Naive B cell (primary cell): ENCODE results near the gene IL7R. TPM values are rescaled to one million over a fixed set of nuclear protein-coding genes. Genes with fewer than 3 reads are reported as not detected.
A peak's percentile ranks its signal among the peaks of the same experiment; 100 is the strongest.

ENCODE experiments used
- ATAC-seq, 2 donors: fragments of 150-1000 bp; cut with Tn5 transposase; 2 replicates each; pipeline ENCODE4 v1.10.0; 2021; ENCODE audit warnings: low read depth in 2 of 2, mild to moderate bottlenecking in 2 of 2, moderate library complexity in 2 of 2
- DNase-seq: peaks from one replicate; pipeline ENCODE4 v3.0.0; 2022
- H3K27ac Mint-ChIP-seq, 6 donors: one replicate each; pipeline ENCODE4 v1.8.0; 2020 to 2022; ENCODE audit warnings: mild to moderate bottlenecking in 6 of 6, mixed read lengths in 6 of 6, moderate library complexity in 5 of 6, inconsistent platforms in 2 of 6
- H3K27me3 Mint-ChIP-seq, 3 donors: one replicate each; pipeline ENCODE4 v1.8.0; 2021 to 2022; ENCODE audit warnings: mixed read lengths in 3 of 3, mild to moderate bottlenecking in 1 of 3
- H3K36me3 Mint-ChIP-seq, 2 donors: one replicate each; pipeline ENCODE4 v1.8.0; 2020 to 2022; ENCODE audit warnings: mixed read lengths in 2 of 2, inconsistent platforms in 1 of 2, mild to moderate bottlenecking in 1 of 2
- H3K4me1 Mint-ChIP-seq, 3 donors: one replicate each; pipeline ENCODE4 v1.8.0; 2020 to 2022; ENCODE audit warnings: mixed read lengths in 3 of 3, inconsistent platforms in 1 of 3, mild to moderate bottlenecking in 1 of 3, moderate library complexity in 1 of 3
- H3K4me3 Mint-ChIP-seq, 8 donors: one replicate each; pipeline ENCODE4 v1.8.0; 2020 to 2022; ENCODE audit warnings: mild to moderate bottlenecking in 8 of 8, mixed read lengths in 8 of 8, moderate library complexity in 8 of 8, inconsistent platforms in 2 of 8
- H3K9me3 Mint-ChIP-seq, 7 donors: one replicate each; pipeline ENCODE4 v1.8.0; 2020 to 2022; ENCODE audit warnings: mixed read lengths in 7 of 7, mild to moderate bottlenecking in 5 of 7, inconsistent platforms in 2 of 7, moderate library complexity in 1 of 7
- polyA plus RNA-seq, 6 donors: library from polyadenylated mRNA; unstranded; fragments of 300-500 nt; fragmentation: Illumina TruSeq; gene quantifications; one replicate each; pipeline ENCODE4 v1.2.3, GENCODE V29; 2021; ENCODE audit warnings: low read depth in 6 of 6

Gene IL7R
- polyA plus RNA-seq, 6 donors from 2014 or later = 0.37 to 5.2 (median 2.2) TPM

DNA sequence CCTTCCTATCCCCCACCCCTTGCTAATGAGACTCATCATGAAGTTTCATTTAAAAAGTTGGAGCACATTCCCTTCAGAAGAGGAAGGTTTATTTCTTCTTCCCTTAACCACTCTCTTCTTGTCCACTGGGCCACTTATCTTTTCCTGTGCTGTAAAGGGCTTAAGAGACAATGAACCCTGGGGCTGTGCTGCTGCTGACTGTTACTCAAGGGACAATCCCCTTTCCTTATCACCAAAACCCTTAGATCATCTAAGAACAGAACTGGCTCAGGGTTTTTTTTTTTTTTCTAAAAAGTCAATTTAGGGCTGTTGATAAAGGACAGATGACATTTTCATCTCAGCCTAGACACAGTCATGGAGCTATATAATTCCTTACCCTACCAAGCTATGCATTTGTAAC, 52.1 kb downstream of the IL7R start:
- peaks cover 5 to 24% (median 7%) of the 10 kb centered on the region in 3 donors for H3K4me1 Mint-ChIP-seq
- H3K27ac Mint-ChIP-seq = peak overlapping the region in 1 of 6 donors; percentile 42
- no peaks in the 10 kb centered on the region for H3K36me3 Mint-ChIP-seq
- peaks cover 0 to 9% (median 2%) of the 10 kb centered on the region in 7 donors for H3K9me3 Mint-ChIP-seq
- DNase-seq = no peak
- no peak for ATAC-seq
- H3K4me3 Mint-ChIP-seq = no peak overlapping the region
- H3K27me3 Mint-ChIP-seq = peaks cover 0 to 4% (median 0%) of the 10 kb centered on the region in 3 donors

DNA sequence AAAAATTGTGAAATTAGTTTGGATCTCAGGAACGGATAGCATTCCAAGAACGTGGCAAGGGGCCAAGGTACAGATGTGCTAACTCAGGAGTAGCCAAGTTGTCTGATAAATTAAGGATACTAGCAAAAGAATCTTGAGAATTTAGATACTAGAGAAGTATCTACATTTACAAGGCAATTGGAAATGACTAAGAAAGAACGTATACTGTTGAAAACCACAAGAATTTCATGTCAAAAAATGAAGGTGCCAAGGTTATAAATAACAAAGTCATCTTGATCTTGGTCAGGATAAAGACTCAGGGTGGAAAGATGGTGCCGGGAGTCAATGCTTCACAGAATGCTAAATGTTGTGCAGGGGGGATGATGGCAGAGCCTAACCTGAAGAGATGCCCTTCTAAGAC, 62.5 kb downstream of the IL7R start:
- H3K27me3 Mint-ChIP-seq = peaks cover 0 to 10% (median 5%) of the 10 kb centered on the region in 3 donors
- H3K4me3 Mint-ChIP-seq = no peak overlapping the region
- no peak for DNase-seq
- no peak overlapping the region for H3K27ac Mint-ChIP-seq
- ATAC-seq = no peak
- H3K4me1 Mint-ChIP-seq = peaks cover 0 to under 1% (median 0%) of the 10 kb centered on the region in 3 donors
- H3K9me3 Mint-ChIP-seq = peaks cover 4 to 22% (median 13%) of the 10 kb centered on the region in 7 donors
- no peaks in the 10 kb centered on the region for H3K36me3 Mint-ChIP-seq

DNA sequence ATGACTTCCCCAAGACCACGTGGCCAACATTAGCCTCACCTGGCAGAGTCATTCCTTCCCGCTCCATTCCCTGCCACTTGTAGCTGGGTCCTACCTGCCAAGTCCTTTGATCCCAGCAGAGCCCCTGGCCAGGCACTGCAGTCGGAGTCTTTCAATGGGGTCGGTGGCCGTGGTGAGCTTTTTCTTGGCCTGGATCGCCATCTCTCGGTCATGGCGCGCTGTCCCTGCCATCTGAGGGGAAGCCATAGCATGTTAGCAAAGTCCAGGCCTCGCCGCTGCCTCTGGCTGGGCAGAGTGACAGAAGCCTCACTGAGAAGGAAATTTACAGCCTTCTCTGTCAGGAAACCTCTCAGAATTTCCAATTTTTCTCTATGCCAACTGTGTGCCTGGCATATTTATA, 64.2 kb downstream of the IL7R start:
- H3K4me3 Mint-ChIP-seq = no peak overlapping the region
- peaks cover 4 to 17% (median 7%) of the 10 kb centered on the region in 7 donors for H3K9me3 Mint-ChIP-seq
- DNase-seq = no peak
- no peak overlapping the region for H3K27ac Mint-ChIP-seq
- peaks cover 7 to 23% (median 16%) of the 10 kb centered on the region in 3 donors for H3K27me3 Mint-ChIP-seq
- ATAC-seq = no peak
- no peaks in the 10 kb centered on the region for H3K36me3 Mint-ChIP-seq
- peaks cover 7 to 14% (median 8%) of the 10 kb centered on the region in 3 donors for H3K4me1 Mint-ChIP-seq

DNA sequence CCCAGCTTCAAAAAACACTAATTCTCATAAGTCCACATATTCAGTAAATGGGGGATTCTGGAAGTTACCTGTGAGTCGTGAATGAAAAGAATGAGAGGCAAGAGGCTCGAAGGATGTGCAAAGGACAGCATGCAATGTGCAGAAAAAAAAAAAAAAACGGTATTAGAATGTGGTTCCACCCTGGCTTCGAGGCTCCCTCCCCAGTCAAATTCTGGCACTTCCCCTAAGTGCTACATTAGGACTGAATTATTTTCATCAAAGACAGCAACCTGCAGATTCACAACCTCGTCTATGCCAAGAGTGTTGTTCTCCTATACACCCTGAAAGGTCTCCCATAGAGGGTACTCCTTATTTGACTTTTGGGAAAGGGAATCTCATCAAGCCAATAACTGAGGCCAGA, 65.2 kb downstream of the IL7R start:
- Mint-ChIP-seq H3K27me3 (peaks cover 13 to 32% (median 25%) of the 10 kb centered on the region in 3 donors), H3K9me3 (peaks cover 3 to 11% (median 7%) of the 10 kb centered on the region in 7 donors), H3K4me3 (no peak overlapping the region), H3K4me1 (peaks cover 10 to 15% (median 14%) of the 10 kb centered on the region in 3 donors), H3K36me3 (no peaks in the 10 kb centered on the region), H3K27ac (no peak overlapping the region)
- DNase-seq (no peak), ATAC-seq (no peak)

DNA sequence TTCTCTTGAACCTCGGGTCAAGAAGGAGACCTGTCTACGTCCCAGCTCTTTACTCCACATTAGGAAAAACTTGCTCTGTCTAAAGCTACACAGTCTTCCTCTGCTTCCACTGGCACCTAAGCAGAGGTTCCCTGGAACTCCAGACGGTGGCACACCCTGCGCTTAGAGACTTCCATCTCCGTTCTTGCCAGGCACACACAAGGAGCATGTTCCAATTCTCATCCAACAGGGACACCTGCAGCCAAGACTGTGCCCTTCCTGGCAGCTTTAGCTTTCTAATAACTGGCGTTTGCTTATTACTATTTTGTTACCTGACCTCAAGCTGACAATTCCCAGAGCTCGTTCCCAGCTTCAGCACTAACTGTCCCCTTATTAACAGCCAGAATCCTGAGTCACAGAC, 65.8 kb downstream of the IL7R start:
- Mint-ChIP-seq H3K4me3 (no peak overlapping the region), H3K9me3 (peaks cover 3 to 8% (median 7%) of the 10 kb centered on the region in 7 donors), H3K4me1 (peaks cover 10 to 15% (median 14%) of the 10 kb centered on the region in 3 donors), H3K27ac (peak overlapping the region in 1 of 6 donors; percentile 16), H3K27me3 (peaks cover 13 to 32% (median 25%) of the 10 kb centered on the region in 3 donors), H3K36me3 (no peaks in the 10 kb centered on the region)
- ATAC-seq = no peak
- no peak for DNase-seq

DNA sequence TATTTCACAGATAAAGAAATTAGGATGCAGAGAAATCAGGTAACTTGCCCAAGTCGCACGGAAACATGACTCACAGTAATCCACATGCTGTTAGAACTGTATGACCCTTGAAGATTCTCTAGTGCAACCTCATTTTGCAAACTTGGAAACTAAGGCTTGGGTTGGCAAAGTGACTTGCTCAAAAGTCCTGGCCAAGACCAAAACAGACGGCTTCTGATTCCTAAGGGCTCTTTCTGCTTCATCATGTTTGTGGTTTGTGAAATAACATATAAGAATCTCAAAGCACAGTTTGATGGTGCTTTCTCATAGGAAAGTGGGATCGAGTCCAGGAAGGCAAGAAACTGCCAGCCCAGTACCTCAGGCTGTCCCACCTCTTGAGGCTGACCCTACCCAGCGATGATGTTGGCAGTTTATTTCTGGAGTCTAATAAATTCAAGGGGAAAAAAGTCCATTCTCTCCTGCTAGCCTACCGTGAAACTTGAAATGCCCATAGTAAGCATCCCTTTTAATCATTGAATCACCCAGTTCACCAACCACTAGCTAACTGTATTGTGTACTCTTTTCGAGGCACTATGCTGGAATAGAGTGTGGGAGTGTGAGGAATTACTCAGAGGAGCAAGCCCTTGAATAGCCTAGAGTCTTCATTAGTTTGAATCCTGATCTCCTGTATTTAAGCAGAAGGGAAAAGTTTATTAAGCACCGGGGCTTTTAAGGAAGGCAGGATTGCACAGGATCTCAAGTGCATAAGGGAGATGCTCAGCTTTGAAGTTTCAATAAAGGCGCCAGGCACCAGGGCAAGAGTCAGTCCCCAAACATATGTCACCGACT, 67.6 kb downstream of the IL7R start:
- Mint-ChIP-seq H3K36me3 (no peaks in the 10 kb centered on the region), H3K27me3 (peaks cover 13 to 32% (median 25%) of the 10 kb centered on the region in 3 donors), H3K27ac (no peak overlapping the region), H3K4me1 (peaks cover 10 to 15% (median 14%) of the 10 kb centered on the region in 3 donors), H3K4me3 (peak overlapping the region in 3 of 8 donors; percentile 54 to 61 (median 59)), H3K9me3 (peaks cover 1 to 5% (median 4%) of the 10 kb centered on the region in 7 donors)
- DNase-seq (no peak), ATAC-seq (no peak)

DNA sequence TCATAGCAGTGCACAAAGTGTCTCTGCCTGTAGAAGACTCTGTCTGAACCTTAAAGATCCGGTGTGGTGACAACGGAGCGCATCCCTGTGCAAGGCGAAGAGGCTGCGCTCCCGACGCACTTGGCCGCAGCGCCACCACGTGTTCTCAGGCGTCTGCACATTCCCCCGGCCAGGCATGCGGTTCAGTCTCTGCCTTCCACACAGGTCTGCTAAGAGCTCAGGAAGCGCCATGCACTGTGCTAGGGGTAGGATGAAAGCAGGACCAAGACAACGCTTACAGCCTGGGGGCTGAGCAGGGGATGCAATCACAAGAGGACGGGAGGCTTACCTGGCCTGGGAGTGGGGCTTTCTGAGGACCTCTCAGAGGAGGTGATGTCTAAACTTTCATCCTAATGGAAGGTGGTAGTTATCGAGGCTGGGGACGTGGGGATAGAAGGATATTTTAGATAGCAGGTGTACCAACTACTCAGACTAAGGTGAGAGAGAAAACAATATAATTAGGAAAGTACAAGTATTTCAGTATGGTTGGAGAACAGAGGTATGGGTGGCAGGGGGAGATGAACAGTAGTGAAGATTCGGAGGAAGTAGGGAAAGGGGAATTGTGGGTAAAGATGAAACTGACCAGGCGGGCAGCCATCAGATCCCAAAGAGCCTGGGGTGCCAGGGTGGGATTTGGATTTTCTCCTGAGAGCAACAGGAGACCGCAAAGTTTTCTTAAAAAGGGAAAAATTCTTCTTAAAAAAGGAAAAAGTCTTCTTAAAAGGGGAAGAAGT, 68.4 kb downstream of the IL7R start:
- peak overlapping the region in 5 of 8 donors; percentile 48 to 72 (median 59) for H3K4me3 Mint-ChIP-seq
- ATAC-seq (peak; percentile 63 to 66), DNase-seq (peak; percentile 30)
- H3K9me3 Mint-ChIP-seq = peaks cover 0 to 4% (median 0%) of the 10 kb centered on the region in 7 donors
- H3K4me1 Mint-ChIP-seq = peaks cover 10 to 15% (median 14%) of the 10 kb centered on the region in 3 donors
- H3K36me3 Mint-ChIP-seq = no peaks in the 10 kb centered on the region
- H3K27ac Mint-ChIP-seq = peak overlapping the region in 1 of 6 donors; percentile 85
- peaks cover 13 to 32% (median 25%) of the 10 kb centered on the region in 3 donors for H3K27me3 Mint-ChIP-seq

DNA sequence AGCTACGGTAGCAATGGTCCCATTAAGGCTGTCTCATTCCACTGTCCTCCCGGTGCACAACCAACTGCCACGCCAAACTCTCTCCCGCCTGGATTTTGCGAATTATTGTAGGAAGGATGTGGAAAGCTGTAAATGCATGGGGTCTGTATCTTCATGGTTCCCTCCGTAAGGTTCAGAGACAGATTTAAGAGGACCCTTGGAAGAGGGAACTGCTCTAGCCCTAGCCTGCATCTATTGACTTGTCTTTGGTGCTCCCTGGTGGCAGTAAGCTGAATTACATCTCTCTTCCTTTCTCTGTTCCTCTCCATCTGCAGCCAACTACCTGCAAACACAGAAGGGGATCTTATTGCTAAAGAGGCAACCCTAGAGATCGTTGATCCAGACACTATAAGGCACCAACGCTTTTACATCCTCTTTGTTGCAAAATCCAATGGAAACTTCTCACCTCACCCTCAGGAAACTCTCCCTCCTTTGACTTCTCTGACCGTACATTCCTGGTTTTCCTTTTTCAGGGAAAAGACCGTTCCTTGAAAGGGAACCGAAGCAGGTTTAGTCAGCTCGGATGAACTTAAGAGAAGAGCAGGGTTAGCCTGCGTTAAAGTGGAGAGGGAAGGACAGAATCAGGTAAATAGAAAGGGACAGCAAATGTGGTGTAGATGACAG, 69.8 kb downstream of the IL7R start:
- no peaks in the 10 kb centered on the region for H3K36me3 Mint-ChIP-seq
- peaks cover 13 to 32% (median 25%) of the 10 kb centered on the region in 3 donors for H3K27me3 Mint-ChIP-seq
- H3K9me3 Mint-ChIP-seq = no peaks in the 10 kb centered on the region
- peak overlapping the region in 4 of 8 donors; percentile 40 to 76 (median 46) for H3K4me3 Mint-ChIP-seq
- peak overlapping the region in 1 of 6 donors; percentile 27 for H3K27ac Mint-ChIP-seq
- ATAC-seq = peak; percentile 48 to 67
- peaks cover 10 to 15% (median 14%) of the 10 kb centered on the region in 3 donors for H3K4me1 Mint-ChIP-seq
- peak; percentile 48 for DNase-seq

Other genes with a start within 250 kb of the IL7R start
- 1 to 10 TPM in 4 of 6 donors, under 1 TPM in 1, not detected in 1; 0.61 to 2.1 (median 1.5) TPM for gene SPEF2, start 239.0 kb upstream of the IL7R start, polyA plus RNA-seq
- gene CAPSL, start 81.7 kb downstream of the IL7R start, polyA plus RNA-seq = not detected
- under 1 TPM in 1 of 6 donors, not detected in 5; 0.12 TPM for gene UGT3A1, start 134.5 kb downstream of the IL7R start, polyA plus RNA-seq
- under 1 TPM in 1 of 6 donors, not detected in 5; 0.12 TPM for gene UGT3A2, start 210.0 kb downstream of the IL7R start, polyA plus RNA-seq